ENCODE measurements around the gene HRH3.

DNA sequence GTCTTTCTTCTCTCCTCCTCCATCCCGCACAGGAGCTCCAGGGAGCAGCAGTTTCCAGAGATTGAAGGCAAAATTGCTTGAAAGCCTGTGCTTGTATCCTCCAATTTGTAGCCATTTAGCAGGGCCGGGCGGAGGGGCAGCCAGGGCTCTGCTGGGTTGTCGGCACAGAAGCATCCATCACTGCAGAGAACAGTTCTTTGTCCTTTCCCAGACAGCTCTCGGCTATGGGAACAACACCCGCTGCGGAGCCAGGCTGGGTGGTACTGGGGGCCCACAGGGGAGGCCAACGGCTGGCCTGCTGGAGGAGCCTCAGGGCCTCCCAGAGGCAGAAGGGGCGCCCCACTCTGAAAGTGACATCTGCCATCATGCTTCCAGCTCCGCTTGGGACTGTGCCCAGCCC lies 7.8 kb downstream of the HRH3 start:
- TF ChIP-seq, protein P1, sequence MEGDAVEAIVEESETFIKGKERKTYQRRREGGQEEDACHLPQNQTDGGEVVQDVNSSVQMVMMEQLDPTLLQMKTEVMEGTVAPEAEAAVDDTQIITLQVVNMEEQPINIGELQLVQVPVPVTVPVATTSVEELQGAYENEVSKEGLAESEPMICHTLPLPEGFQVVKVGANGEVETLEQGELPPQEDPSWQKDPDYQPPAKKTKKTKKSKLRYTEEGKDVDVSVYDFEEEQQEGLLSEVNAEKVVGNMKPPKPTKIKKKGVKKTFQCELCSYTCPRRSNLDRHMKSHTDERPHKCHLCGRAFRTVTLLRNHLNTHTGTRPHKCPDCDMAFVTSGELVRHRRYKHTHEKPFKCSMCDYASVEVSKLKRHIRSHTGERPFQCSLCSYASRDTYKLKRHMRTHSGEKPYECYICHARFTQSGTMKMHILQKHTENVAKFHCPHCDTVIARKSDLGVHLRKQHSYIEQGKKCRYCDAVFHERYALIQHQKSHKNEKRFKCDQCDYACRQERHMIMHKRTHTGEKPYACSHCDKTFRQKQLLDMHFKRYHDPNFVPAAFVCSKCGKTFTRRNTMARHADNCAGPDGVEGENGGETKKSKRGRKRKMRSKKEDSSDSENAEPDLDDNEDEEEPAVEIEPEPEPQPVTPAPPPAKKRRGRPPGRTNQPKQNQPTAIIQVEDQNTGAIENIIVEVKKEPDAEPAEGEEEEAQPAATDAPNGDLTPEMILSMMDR (conservative IDR thresholded peaks at IDR 0.05) = no peak
- TF ChIP-seq EZH2 (IDR thresholded peaks at IDR 0.05; ENCODE audit: low read depth) = no peak
